CD4-positive, alpha-beta T cell treated with Interleukin-17A for 1 hour (primary cell): ENCODE results near the gene PDIA2.
"Not testable (repeated sequence)": the region's sequence is repeated elsewhere in the genome, so short reads cannot be mapped to it uniquely, and the experiment has no call there.

ENCODE experiments used
- DNase-seq: peaks from one replicate; pipeline ENCODE4 v3.0.0-alpha.2; 2020

The PDIA2 gene

GRCh38 chr16:301950-302349, 19.0 kb downstream of the PDIA2 start:
- DNase-seq: no peak

DNA sequence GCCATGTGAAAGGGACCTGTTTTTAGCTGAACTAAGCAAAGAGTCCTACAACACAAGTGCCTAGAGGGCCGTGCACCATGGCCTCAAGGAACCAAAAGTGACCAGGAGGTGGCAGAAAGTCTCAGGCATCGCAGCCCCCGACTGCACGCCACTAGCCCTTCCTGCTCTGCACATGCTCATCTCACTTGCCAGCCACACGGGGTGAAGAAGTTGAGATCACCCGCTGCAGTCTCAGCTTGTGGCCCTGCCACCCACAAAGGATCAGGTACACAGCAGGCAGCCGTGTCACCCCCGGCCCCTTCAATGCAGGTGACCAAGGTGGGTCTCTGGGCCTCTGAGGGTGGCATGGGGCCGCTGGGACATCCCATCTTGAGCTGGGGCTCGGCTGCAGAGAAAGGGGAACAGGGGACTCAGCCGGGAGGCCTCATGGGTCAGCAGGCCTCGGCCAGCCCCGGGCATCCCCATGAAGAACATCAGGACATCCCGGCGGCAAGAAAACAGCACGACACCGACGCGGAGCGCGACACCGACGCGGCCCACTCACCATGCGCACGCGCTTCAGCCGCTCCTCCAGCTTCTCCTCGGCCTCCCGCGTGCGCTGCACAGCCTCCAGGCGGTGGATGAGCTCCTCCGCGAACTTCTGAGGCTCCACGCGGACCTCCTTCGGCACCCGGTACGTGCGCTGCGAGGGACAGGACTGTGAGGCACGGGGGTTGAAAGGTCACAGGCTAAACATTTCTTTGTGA, 21.0 kb downstream of the PDIA2 start:
- DNase-seq: peak; percentile 27

DNA sequence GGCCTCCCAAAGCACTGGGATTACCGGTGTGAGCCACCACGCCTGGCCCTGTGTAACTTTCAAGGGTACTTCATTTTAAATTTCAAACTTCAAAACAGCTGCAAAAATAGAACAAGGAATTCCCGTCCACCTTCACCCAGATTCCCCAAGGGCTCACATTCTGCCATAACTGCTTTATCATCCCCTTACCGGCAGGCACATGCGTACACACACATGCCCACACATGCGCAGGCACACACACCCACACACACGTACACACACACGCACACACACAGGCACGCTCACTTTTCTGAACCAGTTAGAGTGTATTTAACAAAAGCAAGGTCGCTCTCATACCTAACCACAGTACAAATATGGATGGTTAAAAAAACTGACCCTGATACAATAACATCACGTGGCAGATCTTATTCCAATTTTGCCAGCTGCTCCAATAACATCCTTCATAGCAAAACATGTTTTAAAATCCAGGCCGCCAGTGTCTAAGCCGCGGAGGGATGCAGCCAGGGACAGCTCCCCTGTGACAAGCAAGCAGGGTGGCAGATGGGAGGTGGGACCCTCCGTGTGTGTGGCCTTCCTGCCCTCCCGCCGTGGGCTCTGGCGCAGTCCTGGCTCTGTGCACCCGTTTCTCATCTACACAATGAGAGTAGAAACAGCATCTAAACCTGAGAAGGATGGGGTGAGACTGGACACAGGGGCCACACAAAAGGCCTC, 23.1 kb downstream of the PDIA2 start:
- no peak for DNase-seq

DNA sequence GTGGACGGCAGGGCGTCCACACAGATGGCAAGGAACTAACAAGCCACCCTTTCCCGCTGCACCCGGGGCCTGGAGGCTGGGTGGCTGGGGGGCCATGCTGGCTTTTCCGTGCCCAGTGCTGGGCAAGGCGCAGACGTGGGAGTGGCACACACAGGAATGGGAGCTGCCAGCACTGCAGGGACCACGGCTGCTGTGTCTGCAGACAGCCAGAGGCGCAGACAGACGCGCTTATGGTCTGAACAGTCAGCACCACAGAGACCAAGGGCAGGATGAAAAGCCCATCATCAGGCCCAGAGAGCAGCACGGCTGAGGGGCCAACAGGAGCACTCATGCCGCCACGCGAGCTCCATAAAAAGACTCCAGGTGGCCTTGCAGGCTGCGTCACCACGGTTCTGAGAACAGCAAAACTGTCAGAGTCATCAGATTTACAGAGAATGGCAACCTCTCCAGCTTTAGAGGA, 24.0 kb downstream of the PDIA2 start:
- DNase-seq: no peak

- DNase-seq: no peak
Measured at GRCh38 chr16:307691-308312, 24.8 kb downstream of the PDIA2 start.

DNA sequence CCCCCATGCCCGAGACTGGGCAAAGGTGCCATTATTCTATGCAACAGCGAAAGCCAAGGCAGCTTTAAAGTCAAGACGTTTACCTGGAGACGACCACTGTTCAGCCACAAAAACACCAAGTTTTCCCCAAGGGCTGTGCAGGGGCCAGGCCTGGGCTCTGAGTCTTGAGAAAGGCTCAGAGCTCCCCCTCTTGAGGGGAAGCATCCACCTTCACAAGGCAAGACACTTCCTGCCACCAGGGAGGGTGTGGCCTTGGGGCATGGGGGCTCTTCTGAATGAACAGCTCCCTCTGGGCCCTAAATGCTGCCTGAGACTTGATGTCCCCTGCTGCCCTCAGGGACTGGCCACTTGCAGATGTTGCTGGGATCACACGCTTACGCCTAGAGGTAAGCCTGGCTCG, 26.5 kb downstream of the PDIA2 start:
- DNase-seq: peak; percentile 12

DNA sequence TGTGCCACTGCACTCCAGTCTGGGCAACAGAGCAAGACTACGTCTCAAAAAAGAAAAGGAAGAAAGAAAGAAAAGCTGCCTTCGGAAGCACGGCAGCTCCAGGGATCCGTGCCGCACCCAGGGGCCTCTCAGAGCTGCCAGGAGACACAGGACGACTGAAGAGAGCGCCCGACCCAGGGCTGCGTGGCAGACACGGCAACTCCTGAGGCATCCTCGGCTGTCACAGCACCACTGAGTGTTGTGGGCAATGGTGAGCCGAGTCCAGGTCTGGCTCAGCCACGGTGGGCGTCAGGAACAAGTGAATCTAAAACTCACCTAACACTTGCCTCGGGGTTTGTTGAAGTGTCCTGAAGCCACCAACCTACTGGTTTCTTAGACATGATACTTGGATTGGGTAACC, 28.8 kb downstream of the PDIA2 start:
- no peak for DNase-seq

DNA sequence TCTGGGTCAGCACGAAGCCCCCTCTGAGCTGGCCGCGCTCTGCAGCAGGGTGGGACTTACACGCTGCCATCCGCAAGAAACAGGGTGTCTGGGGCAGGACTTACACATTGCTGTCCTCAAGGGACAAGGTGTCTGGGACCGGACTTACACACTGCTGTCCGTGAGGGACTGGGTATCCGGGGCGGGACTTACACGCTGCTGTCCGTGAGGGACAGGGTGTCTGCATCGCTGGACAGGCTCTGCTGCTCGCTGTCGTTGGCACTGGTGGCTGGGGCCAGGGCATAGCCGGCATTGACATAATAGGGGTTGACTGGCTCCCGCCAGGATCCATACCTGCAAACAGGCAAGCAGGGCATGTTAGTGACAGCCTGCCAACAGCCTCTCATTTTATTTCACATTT, 31.4 kb downstream of the PDIA2 start:
- no peak for DNase-seq

DNA sequence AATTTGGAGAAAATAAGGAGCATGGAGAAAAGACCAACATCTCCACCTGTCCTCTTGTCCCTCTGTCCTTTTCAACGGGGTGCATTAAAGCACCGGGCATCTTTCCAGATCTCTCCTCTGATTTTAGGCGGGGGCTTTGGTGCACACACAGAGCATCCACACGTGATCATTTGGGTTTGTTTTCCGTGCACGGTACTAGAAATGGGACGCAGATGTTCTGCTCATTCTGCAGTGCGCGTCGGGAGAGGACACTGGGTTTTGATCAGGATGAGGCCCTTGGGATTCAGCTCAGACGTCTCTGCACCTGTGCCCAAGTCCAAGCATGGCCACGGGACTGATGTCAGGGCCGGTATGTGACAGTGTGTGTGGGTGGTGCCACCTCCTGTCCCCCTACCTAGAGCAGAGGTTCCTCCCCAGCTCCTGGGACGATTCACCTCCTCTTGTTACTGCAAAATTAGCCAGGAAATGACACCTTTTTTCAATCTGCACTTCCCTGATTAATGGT, 31.9 kb downstream of the PDIA2 start:
- DNase-seq: no peak

- no peak for DNase-seq
Measured at GRCh38 chr16:316741-317464, 33.9 kb downstream of the PDIA2 start.

DNA sequence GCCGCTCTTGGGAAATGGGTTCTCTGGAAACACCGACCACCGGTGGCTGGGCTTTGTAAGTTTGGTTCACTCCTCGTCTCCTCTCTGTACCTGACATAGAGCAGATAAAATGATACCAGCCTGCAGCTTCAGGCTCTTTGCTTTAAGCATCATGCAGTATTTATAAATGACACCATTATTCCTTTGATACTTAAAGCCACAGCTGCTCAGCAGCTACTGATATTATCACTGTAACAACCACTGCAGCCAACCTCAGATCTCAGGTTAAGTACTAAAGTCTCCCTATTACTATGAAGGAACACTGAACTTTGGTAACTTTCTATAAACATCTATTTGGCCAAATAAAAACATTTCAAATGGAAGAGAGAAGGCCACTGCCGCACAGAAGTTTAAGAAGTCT, 34.6 kb downstream of the PDIA2 start:
- no peak for DNase-seq

- no peak for DNase-seq
Measured at GRCh38 chr16:318628-319027, 35.7 kb downstream of the PDIA2 start.

GRCh38 chr16:320206-320605, 37.2 kb downstream of the PDIA2 start:
- no peak for DNase-seq

- DNase-seq: no peak
Measured at GRCh38 chr16:321532-321931, 38.6 kb downstream of the PDIA2 start.

- no peak for DNase-seq
Measured at GRCh38 chr16:322476-323143, 39.6 kb downstream of the PDIA2 start.

GRCh38 chr16:324201-324450, 41.2 kb downstream of the PDIA2 start:
- no peak for DNase-seq

DNA sequence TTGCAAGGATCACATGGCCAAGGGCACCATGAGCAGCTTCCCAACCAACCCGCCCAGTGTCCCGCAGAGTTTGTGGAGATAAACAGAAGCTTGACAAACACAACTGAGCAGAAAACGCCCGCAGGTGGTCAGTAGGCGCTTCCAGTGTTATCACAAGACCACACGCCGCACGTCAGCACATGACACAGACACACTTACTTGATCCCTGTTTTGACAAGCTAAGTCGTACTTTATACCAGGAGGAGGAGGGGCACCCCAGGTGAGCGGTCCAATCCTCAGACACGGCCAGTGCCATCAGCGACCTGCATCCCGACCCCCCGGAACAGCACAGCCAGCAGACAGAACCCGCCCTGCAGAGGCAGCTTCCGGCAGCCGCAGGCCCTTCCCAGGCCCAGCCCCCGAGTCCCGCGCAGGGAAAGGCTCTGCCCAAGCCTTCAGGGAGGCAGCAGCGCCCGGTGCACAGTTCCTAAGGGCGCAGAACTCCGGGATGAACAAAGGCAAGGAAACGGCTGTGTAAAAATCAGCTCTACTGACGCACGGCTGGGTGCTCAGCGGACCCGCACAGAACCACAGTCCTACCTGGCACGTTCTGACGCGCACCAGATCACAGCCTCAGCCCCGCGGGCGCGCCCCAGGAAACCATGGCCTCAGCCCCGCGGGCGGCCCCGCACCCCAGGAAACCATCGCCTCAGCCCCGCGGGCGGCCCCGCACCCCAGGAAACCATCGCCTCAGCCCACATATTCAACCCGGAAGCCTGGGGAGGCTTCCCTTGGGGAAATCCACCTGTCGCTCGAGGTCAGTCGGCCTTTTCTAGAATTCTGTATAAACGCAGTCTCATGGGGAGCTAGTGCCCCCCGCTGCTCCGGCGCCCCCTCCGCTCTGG, 41.7 kb downstream of the PDIA2 start:
- peak; percentile 83 for DNase-seq

DNA sequence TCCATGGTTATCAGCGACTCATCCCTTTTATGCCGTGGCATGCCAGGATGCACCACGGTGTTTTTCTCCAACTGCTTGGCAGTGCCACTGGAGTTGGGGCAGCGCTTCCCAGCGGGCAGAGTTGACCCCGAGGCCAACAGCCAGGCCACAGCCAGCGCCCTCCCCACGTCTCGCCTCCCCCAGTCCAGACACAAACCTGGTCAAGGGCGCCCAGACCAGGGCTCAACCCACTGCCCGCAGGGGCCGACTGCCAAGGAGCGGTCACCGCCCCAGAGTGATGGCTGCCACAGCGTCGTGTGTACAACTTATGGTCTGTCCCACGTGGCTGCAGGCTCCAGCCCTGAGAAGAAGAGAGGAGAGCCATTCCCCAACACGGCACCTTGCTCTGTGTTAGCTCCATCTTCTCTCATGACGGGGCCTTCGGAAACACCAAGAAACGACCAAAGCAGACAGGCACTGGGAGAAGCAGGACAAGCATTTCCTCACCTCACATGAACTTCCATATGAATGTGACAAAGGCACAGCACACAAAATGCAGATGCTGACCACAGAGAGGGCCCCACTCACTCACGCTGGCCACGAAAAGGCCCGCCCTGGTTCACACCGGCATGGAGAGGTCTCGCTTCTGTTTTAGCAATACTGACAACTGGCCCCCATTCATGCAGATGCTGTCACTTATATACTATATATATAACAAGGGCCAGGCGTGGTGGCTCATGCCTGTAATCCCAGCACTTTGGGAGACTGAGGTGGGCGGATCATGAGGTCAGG, 42.6 kb downstream of the PDIA2 start:
- DNase-seq: no peak

DNA sequence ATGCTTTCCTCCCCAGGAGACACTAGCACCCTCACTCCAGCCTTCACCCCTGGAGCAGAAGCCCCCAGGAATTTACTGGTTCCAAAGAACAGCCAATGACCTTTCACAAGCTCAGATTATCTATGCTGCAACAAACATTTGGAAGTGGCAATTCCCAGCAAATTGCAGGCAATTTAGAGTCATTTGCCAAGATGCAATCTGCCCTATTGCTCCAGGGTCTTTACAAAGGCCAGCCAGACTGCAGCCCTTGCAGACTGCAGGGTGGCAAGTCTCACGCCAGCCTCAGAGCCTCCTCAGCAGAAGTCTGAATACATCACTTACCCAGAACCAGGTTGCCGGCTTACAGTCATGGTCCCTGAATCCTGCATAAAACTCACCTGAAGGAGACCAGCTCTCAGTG, 47.8 kb downstream of the PDIA2 start:
- DNase-seq: no peak

DNA sequence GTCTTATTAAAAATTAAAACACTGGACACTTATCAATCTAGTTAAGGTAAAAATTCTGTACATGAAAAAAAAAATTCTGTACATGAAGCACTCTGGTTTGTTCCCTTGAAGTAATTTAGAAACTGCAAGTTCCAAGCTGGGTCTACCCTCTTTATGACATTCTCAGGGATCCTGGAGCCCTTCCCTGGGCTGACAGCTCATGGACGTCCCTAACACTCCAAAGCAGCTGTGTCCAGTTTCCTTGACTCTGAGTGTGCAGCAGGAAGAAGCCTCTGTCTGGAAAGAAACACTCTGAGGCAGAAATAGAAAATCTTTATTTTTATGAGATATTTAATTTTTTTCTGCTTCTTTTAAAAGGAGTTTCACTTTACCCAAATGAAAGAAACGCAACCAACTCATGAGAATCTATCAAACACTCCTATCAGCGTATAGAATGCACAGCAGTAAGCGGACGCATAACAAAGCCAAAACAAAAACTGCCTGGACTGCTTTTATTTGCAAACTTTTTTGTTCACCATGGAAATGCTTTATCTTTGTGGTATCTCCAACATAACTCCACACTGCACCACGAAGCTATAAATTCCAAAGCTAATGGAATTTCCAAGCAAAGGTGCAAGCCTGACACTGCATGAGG, 48.3 kb downstream of the PDIA2 start:
- not testable (repeated sequence) for DNase-seq
